GM12878 (cell line): Measurements from ENCODE around the gene TPM4. TPM values are rescaled to one million over a fixed set of nuclear protein-coding genes. Genes with fewer than 3 reads are reported as not detected.

ENCODE experiments used
- BHLHE40 ChIP-seq, 2 experiments: fragments of 450-650 bp in 1 of 2; IDR thresholded peaks; 2 replicates each; pipeline ENCODE4 v1.6.1; 2011 to 2017; ENCODE audit warnings: low read depth in 2 of 2, borderline replicate concordance in 1 of 2, improper control_type of control experiment in 1 of 2, low read length in 1 of 2, mild to moderate bottlenecking in 1 of 2
- CBFB ChIP-seq: IDR thresholded peaks from 2 replicates; pipeline ENCODE4 v1.6.1; 2016; ENCODE audit warnings: antibody characterized with exemption, low read depth
- CBX5 ChIP-seq: sonication (generic); IDR thresholded peaks from 2 replicates; pipeline ENCODE4 v1.6.1; 2016; ENCODE audit warnings: low read depth, moderate library complexity, mild to moderate bottlenecking, inconsistent platforms
- CREM ChIP-seq: IDR thresholded peaks from 2 replicates; pipeline ENCODE4 v1.6.1; 2014; ENCODE audit warnings: antibody characterized with exemption, low read depth
- ETV6 ChIP-seq, 2 experiments: fragments of 450-650 bp in 1 of 2; IDR thresholded peaks in 1 of 2; conservative IDR thresholded peaks in 1 of 2; 2 replicates each; pipeline ENCODE4 v1.6.1; 2014; ENCODE audit warnings: antibody characterized with exemption in 1 of 2, borderline replicate concordance in 1 of 2, low read depth in 1 of 2, mild to moderate bottlenecking in 1 of 2, moderate library complexity in 1 of 2
- FOXM1 ChIP-seq: IDR thresholded peaks from 2 replicates; pipeline ENCODE4 v1.6.1; 2012; ENCODE audit warnings: low read depth, mild to moderate bottlenecking, inconsistent platforms, low read length, moderate library complexity
- LARP7 ChIP-seq: fragments of 450-650 bp; IDR thresholded peaks from 2 replicates; pipeline ENCODE4 v1.6.1; 2017; ENCODE audit warnings: mild to moderate bottlenecking
- NFXL1 ChIP-seq: fragments of 450-650 bp; IDR thresholded peaks from 2 replicates; pipeline ENCODE4 v1.6.1; 2017; ENCODE audit warnings: antibody characterized with exemption, mild to moderate bottlenecking, borderline replicate concordance
- RAD51 ChIP-seq: fragments of 450-650 bp; IDR thresholded peaks from 2 replicates; pipeline ENCODE4 v1.6.1; 2016; ENCODE audit warnings: moderate library complexity, mild to moderate bottlenecking, inconsistent platforms
- SMAD5 ChIP-seq: IDR thresholded peaks from 2 replicates; pipeline ENCODE4 v1.6.1; 2016; ENCODE audit warnings: antibody characterized with exemption, low read depth
- ZSCAN29 ChIP-seq: fragments of 450-650 bp; IDR thresholded peaks from 2 replicates; pipeline ENCODE4 v1.6.1; 2017; ENCODE audit warnings: mild to moderate bottlenecking, moderate library complexity
- polyA plus RNA-seq, 11 experiments: library from polyadenylated mRNA; depleted of rRNA in 4 of 11; unstranded in 6 of 11; stranded (reverse) in 5 of 11; fragments of >200 nt; fragmentation: Nextera tagmentation in 4 of 11; fragmentation: Illumina TruSeq in 1 of 11; extraction: Ambion mirVana in 4 of 11; extraction: Trizol in 1 of 11; gene quantifications; 1 replicate in 1 of 11; 2 replicates in 10 of 11; pipeline versions ENCODE4 v1.2.1 to v1.2.3, GENCODE V29; 2011 to 2016; ENCODE audit warnings: inconsistent platforms in 2 of 11, missing spikeins in 2 of 11, low read depth in 1 of 11
- total RNA-seq, 4 experiments: library from RNA; depleted of rRNA in 3 of 4; stranded (reverse); fragments of >200 nt in 3 of 4; fragmentation: Illumina TruSeq in 1 of 4; extraction: Trizol in 1 of 4; gene quantifications; 2 replicates each; pipeline versions ENCODE4 v1.2.1 to v1.2.3, GENCODE V29; 2013 to 2021
- TF ChIP-seq, protein P1 (sequence below): IDR thresholded peaks from 2 replicates; pipeline ENCODE4 v1.6.1; 2012; ENCODE audit warnings: low read depth, low read length, improper control_type of control experiment
- TF ChIP-seq, protein P2 (sequence below): fragments of 150-350 bp; IDR thresholded peaks from 2 replicates; pipeline ENCODE4 v1.6.1; 2016; ENCODE audit warnings: low read depth, low read length
- TF ChIP-seq, protein P3 (sequence below): fragments of 450-650 bp; IDR thresholded peaks from 2 replicates; pipeline ENCODE4 v1.6.1; 2017; ENCODE audit warnings: antibody characterized with exemption, mild to moderate bottlenecking, moderate library complexity
- TF ChIP-seq, protein P4 (sequence below): fragments of 450-650 bp; IDR thresholded peaks from 2 replicates; pipeline ENCODE4 v1.6.1; 2017; ENCODE audit warnings: mild to moderate bottlenecking, moderate library complexity

Gene TPM4
- total and polyA plus RNA-seq, 10 of the 15 experiments (the other 5 are each of a cell fraction or from before 2014, with no cell fraction given) = 183 to 620 (median 407) TPM

DNA sequence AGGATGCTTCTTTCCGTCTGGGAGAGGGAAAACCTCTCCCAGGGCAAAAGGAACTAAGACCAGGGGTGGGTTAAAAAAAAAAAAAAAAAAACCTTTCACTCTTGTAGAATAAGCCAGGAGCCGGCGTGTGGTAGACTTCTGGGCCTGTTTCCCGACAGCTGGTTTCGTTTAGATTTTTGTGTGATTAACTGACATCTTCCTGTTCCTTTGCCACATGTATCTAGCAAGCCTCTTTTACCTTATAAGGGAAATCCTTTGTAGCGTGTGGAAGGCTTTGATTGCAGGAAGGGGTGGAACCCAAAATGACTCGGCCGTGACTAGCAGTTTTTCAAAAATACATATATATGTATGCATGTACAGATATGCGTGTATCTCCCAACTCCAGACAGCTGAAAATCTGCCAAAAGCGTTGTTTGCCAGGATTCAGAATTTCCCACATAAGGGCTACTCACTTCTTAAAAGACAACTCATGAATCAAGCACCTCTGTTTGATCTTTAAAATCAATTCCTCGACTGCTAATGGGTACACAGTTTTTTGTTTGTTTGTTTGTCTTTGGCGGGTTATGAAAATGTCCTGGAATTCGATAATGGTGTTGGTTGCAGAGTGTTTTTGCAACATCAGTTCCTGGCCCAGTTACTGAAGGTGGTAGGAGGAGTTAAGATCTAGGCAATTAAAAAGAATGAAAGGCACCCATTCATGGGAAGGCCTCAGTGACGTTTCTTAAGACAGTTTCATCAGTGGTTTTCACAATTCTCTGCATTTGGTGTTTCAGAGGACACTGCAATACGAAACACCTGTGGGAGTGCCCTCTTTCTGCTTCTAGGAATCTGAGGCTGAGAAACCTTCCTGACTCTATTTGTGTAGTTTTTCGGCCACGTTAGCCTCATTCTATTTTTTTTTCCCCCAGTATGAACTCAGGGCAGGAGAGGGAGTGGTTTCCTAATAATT is 2.7 kb downstream of the TPM4 start (continued):
- TF ChIP-seq, protein P1, sequence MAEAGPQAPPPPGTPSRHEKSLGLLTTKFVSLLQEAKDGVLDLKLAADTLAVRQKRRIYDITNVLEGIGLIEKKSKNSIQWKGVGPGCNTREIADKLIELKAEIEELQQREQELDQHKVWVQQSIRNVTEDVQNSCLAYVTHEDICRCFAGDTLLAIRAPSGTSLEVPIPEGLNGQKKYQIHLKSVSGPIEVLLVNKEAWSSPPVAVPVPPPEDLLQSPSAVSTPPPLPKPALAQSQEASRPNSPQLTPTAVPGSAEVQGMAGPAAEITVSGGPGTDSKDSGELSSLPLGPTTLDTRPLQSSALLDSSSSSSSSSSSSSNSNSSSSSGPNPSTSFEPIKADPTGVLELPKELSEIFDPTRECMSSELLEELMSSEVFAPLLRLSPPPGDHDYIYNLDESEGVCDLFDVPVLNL = no peak
- TF ChIP-seq, protein P2, sequence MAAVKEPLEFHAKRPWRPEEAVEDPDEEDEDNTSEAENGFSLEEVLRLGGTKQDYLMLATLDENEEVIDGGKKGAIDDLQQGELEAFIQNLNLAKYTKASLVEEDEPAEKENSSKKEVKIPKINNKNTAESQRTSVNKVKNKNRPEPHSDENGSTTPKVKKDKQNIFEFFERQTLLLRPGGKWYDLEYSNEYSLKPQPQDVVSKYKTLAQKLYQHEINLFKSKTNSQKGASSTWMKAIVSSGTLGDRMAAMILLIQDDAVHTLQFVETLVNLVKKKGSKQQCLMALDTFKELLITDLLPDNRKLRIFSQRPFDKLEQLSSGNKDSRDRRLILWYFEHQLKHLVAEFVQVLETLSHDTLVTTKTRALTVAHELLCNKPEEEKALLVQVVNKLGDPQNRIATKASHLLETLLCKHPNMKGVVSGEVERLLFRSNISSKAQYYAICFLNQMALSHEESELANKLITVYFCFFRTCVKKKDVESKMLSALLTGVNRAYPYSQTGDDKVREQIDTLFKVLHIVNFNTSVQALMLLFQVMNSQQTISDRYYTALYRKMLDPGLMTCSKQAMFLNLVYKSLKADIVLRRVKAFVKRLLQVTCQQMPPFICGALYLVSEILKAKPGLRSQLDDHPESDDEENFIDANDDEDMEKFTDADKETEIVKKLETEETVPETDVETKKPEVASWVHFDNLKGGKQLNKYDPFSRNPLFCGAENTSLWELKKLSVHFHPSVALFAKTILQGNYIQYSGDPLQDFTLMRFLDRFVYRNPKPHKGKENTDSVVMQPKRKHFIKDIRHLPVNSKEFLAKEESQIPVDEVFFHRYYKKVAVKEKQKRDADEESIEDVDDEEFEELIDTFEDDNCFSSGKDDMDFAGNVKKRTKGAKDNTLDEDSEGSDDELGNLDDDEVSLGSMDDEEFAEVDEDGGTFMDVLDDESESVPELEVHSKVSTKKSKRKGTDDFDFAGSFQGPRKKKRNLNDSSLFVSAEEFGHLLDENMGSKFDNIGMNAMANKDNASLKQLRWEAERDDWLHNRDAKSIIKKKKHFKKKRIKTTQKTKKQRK = no peak
- TF ChIP-seq SMAD5 (peak; percentile 42), FOXM1 (peak; percentile 81), CBX5 (peak; percentile 49), ETV6 (conservative IDR thresholded peaks at IDR 0.05 in 1 of 2, IDR thresholded peaks at IDR 0.05 in 1 of 2; ENCODE audit: borderline replicate concordance in 1 of 2, low read depth in 1 of 2) (peak in 1 of 2 experiments; percentile 85; a peak in 2 of 4 replicates), ZSCAN29 (peak; percentile 38; the same call in 1 of the 2 replicates), CBFB (peak; percentile 2; the same call in 1 of the 2 replicates), CREM (peak; percentile 83), BHLHE40 (IDR thresholded peaks at IDR 0.05; ENCODE audit: borderline replicate concordance in 1 of 2, low read depth in 2 of 2, low read length in 1 of 2) (no peak), RAD51 (no peak), LARP7 (peak; percentile 51; the same call in 1 of the 2 replicates), NFXL1 (no peak)
- TF ChIP-seq, protein P3, sequence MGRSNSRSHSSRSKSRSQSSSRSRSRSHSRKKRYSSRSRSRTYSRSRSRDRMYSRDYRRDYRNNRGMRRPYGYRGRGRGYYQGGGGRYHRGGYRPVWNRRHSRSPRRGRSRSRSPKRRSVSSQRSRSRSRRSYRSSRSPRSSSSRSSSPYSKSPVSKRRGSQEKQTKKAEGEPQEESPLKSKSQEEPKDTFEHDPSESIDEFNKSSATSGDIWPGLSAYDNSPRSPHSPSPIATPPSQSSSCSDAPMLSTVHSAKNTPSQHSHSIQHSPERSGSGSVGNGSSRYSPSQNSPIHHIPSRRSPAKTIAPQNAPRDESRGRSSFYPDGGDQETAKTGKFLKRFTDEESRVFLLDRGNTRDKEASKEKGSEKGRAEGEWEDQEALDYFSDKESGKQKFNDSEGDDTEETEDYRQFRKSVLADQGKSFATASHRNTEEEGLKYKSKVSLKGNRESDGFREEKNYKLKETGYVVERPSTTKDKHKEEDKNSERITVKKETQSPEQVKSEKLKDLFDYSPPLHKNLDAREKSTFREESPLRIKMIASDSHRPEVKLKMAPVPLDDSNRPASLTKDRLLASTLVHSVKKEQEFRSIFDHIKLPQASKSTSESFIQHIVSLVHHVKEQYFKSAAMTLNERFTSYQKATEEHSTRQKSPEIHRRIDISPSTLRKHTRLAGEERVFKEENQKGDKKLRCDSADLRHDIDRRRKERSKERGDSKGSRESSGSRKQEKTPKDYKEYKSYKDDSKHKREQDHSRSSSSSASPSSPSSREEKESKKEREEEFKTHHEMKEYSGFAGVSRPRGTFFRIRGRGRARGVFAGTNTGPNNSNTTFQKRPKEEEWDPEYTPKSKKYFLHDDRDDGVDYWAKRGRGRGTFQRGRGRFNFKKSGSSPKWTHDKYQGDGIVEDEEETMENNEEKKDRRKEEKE = no peak
- TF ChIP-seq, protein P4, sequence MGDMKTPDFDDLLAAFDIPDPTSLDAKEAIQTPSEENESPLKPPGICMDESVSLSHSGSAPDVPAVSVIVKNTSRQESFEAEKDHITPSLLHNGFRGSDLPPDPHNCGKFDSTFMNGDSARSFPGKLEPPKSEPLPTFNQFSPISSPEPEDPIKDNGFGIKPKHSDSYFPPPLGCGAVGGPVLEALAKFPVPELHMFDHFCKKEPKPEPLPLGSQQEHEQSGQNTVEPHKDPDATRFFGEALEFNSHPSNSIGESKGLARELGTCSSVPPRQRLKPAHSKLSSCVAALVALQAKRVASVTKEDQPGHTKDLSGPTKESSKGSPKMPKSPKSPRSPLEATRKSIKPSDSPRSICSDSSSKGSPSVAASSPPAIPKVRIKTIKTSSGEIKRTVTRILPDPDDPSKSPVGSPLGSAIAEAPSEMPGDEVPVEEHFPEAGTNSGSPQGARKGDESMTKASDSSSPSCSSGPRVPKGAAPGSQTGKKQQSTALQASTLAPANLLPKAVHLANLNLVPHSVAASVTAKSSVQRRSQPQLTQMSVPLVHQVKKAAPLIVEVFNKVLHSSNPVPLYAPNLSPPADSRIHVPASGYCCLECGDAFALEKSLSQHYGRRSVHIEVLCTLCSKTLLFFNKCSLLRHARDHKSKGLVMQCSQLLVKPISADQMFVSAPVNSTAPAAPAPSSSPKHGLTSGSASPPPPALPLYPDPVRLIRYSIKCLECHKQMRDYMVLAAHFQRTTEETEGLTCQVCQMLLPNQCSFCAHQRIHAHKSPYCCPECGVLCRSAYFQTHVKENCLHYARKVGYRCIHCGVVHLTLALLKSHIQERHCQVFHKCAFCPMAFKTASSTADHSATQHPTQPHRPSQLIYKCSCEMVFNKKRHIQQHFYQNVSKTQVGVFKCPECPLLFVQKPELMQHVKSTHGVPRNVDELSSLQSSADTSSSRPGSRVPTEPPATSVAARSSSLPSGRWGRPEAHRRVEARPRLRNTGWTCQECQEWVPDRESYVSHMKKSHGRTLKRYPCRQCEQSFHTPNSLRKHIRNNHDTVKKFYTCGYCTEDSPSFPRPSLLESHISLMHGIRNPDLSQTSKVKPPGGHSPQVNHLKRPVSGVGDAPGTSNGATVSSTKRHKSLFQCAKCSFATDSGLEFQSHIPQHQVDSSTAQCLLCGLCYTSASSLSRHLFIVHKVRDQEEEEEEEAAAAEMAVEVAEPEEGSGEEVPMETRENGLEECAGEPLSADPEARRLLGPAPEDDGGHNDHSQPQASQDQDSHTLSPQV = no peak
